Stomach smooth muscle (tissue), 2 donors: Measurements from ENCODE around the gene HDHD2.

Source experiments
- H3K27ac ChIP-seq: one replicate; pipeline ENCODE4 v1.7.0; 2013; ENCODE audit warnings: mild to moderate bottlenecking, low read length, inconsistent platforms
- H3K27me3 ChIP-seq, 2 donors: one replicate each; pipeline ENCODE4 v1.7.0; 2013; ENCODE audit warnings: low read length in 2 of 2; ENCODE audit not compliant: insufficient read depth in 2 of 2, control insufficient read depth in 1 of 2
- H3K36me3 ChIP-seq, 2 donors: one replicate each; pipeline ENCODE4 v1.7.0; 2013; ENCODE audit warnings: low read length in 2 of 2; ENCODE audit not compliant: control insufficient read depth in 2 of 2, insufficient read depth in 2 of 2
- H3K4me1 ChIP-seq: one replicate; pipeline ENCODE4 v1.7.0; 2013; ENCODE audit warnings: low read length; ENCODE audit not compliant: control insufficient read depth, insufficient read depth
- H3K4me3 ChIP-seq, 2 donors: one replicate each; pipeline ENCODE4 v1.7.0; 2013; ENCODE audit warnings: low read length in 2 of 2
- H3K9ac ChIP-seq, 2 donors: one replicate each; pipeline ENCODE4 v1.7.0; 2013; ENCODE audit warnings: low read length in 2 of 2, mild to moderate bottlenecking in 1 of 2
- H3K9me3 ChIP-seq, 2 donors: one replicate each; pipeline ENCODE4 v1.7.0; 2013; ENCODE audit warnings: low read length in 2 of 2; ENCODE audit not compliant: control insufficient read depth in 2 of 2
- donor health status: healthy.
- donor health status: Pancreatic carcinoma.

Gene HDHD2

GRCh38 chr18:47063096-47063495 is 87.2 kb downstream of the HDHD2 start:
- no peak overlapping the region for H3K4me3 ChIP-seq
- H3K36me3 ChIP-seq = no peaks in the 10 kb centered on the region
- H3K4me1 ChIP-seq = no peaks in the 10 kb centered on the region
- H3K9ac ChIP-seq = no peak overlapping the region
- H3K9me3 ChIP-seq = no peaks in the 10 kb centered on the region
- H3K27me3 ChIP-seq = no peaks in the 10 kb centered on the region
- no peak overlapping the region for H3K27ac ChIP-seq

- Histone ChIP-seq H3K9ac (no peak overlapping the region), H3K9me3 (no peaks in the 10 kb centered on the region), H3K4me3 (no peak overlapping the region), H3K27ac (no peak overlapping the region), H3K36me3 (no peaks in the 10 kb centered on the region), H3K27me3 (no peaks in the 10 kb centered on the region), H3K4me1 (no peaks in the 10 kb centered on the region)
These were observed 87.8 kb downstream of the HDHD2 start for GRCh38 chr18:47062471-47062870.
